ENCODE measurements around the gene CRABP1.

CRABP1 gene

DNA sequence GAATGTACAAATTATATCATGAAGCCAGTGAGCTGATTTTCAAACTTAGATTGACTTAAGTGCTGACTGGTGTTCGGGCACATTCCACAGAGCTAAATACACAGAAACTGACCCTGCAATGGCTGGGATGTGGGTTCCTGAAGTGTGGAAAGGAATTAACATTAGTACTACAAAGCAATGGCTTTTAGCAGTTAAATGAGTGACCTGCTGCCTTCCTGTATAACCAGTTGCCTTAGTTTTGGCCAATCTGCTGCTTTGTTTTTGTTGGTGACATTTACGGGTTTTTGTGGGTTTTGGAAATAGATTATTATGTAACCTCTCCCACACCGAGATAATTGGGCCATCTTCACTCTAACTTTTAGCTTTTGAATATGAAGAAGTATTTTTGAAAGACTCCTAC lies 38.3 kb upstream of the CRABP1 start:
- DNase-seq (ENCODE audit: insufficient read length, low spot score) (no peak), FAIRE-seq (no peak)
- TF ChIP-seq, protein P1, sequence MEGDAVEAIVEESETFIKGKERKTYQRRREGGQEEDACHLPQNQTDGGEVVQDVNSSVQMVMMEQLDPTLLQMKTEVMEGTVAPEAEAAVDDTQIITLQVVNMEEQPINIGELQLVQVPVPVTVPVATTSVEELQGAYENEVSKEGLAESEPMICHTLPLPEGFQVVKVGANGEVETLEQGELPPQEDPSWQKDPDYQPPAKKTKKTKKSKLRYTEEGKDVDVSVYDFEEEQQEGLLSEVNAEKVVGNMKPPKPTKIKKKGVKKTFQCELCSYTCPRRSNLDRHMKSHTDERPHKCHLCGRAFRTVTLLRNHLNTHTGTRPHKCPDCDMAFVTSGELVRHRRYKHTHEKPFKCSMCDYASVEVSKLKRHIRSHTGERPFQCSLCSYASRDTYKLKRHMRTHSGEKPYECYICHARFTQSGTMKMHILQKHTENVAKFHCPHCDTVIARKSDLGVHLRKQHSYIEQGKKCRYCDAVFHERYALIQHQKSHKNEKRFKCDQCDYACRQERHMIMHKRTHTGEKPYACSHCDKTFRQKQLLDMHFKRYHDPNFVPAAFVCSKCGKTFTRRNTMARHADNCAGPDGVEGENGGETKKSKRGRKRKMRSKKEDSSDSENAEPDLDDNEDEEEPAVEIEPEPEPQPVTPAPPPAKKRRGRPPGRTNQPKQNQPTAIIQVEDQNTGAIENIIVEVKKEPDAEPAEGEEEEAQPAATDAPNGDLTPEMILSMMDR (IDR thresholded peaks at IDR 0.05; ENCODE audit: insufficient read depth, missing control alignments) = no peak

DNA sequence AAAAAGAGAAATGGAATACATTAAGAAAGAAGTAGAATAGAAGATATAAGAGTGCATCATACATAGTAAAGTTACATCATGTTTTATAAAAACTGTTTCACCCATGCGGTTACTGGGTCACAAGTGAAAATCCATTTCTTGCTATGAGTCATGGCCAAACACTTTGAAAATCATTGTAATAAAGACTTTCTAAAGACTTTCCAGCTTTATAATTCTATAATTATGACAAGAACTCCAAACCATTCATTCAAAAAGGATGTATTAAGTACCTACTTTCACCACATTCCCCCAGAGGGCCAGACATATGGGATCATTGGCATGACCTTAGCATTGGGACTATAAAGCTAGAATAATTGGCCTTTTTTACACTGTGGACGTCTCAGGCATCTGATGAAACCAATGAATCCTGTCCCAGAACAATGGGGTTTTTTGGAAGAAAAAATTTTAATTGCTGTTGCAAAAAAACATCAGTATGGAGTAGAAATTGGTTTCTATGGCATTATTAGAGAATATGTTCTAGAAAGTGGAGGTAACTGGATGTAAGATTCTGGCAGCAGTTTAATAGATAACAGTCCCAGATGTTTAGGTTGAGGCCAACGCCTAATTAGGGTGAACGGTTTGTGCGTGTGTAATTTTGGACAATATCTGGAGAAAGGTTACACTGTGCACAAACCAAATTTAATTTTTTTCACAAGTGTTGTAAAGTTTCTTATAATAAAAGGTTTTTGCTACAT lies 37.4 kb upstream of the CRABP1 start:
- FAIRE-seq = no peak
- DNase-seq (ENCODE audit: insufficient read length, low spot score) = no peak
- TF ChIP-seq, protein P1 (IDR thresholded peaks at IDR 0.05; ENCODE audit: insufficient read depth, missing control alignments) = no peak

DNA sequence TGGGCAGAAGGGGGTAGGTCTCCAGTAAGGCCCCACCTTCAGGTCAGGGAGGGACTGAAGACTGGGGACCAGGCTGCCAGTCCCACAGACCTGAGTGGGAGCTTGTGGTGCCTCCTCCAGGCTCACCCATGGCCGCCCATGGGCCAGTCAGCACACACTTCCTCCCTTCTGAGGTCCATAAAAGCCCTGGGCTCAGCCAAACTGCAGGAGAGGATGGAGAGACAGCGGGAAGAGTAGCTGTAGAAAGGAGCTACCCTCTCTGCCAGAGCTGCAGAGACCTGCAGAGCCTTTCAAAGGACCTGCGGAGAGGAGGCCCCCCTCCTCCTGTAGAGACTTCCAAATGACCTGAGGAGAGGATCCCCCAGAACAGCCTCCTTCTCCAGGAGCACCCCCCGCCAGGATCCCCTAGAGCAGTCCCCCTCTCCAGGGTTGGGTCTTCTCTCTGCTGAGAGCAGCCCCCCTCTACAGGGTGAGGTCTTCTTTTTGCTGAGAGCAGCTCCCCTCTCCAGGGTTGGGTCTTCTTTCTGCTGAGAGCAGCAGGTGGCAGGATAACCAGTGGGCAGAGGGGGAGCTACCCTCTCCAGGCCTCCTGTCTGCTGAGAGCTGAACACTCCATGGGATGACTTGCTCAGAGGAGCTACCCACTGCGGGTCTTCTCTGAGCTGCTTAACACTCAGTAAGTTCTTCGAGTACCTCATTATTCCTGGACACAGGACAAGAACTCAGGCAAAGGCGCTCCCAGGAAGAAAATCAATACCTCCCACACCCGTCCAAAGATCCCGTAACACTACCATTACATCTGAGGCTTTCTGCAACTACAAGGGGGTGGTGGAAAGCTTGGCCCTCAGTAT lies 35.7 kb upstream of the CRABP1 start:
- FAIRE-seq (no peak), DNase-seq (ENCODE audit: insufficient read length, low spot score) (no peak)
- TF ChIP-seq, protein P1 (IDR thresholded peaks at IDR 0.05; ENCODE audit: insufficient read depth, missing control alignments) = no peak

DNA sequence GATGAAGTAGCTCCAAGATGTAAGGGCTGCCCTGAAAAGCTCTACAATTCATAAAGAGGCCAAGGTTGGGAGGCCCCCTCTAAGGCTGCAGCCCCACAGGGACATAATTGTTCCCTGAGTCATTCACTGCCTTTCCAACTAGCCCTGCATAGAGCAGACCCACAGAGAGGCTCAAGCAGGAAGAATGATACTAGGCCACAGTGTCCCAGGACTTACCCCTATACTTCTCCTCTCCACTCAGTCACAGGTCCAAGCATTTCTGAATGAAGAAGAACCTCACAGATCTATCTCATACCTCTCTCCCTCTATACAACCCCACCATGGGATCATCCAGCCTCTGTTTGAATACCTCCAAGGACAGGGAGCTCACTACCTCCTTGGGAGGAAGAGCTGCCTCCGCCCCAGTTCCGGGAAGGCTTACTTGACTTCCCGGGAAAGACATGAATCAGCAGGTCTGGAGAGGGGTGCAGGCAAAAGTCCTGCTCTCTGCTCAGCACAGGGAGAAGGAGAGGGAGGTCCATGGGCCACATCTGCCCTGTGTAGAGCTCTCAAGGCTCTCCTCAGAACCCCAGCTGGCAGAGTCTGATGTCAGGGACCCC lies 33.9 kb upstream of the CRABP1 start:
- no peak for DNase-seq (ENCODE audit: insufficient read length, low spot score)
- TF ChIP-seq, protein P1 (IDR thresholded peaks at IDR 0.05; ENCODE audit: insufficient read depth, missing control alignments) = no peak
- FAIRE-seq = no peak

DNA sequence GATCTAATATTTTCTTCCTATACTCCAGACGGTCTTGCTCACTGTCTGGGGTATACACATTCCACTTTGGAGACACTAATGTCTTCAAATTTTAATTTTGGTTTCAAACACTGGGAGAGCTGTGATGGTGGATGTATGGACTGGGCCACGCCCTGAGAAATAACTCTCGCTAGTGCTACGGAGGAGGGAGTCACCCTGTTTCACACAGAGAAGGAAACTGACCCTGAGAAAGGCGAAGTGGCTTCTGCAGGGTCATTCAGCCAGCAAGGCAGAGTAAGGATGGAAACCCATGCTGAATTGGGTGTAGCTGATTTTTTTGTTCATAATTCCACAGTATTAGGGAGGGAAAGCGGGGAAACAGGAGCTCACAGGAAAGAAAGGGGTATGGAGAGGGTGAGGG lies 32.2 kb upstream of the CRABP1 start:
- FAIRE-seq = no peak
- DNase-seq (ENCODE audit: insufficient read length, low spot score) = no peak
- TF ChIP-seq, protein P1 (IDR thresholded peaks at IDR 0.05; ENCODE audit: insufficient read depth, missing control alignments) = no peak

DNA sequence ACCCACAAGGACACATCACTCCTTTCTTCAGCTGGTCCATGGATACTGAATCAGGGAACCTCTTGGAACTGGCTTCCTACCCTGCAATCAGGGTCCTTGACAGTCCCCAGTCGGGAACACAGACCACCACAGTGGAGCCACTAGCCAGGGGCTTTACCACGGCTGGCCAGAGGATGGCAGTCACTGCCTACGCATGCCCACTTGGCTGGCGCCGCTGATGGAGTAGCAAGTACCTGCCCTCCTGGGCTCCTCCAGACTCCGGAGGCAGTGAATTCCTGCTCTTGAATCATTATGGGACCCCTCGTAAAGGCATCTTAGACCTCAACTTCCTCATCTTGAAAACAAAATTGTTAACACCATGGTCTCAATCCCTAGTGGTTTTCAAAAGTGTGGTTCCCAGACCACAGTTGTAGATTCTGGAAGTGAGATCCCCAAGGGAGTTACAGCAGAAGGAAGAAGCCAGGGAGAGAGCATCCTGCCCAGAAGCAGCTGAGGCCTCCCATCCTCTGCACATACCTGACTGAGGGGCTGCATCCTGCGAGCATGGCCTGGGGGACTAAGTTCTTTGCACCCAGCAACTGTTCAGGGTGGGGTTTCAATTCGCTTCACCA lies 31.6 kb upstream of the CRABP1 start:
- DNase-seq (ENCODE audit: insufficient read length, low spot score) (peak; percentile 58), FAIRE-seq (no peak)
- TF ChIP-seq, protein P1 (IDR thresholded peaks at IDR 0.05; ENCODE audit: insufficient read depth, missing control alignments) = peak; percentile 88
